ENCODE measurements around the gene UGT1A7. TPM values are rescaled to one million over a fixed set of nuclear protein-coding genes. Genes with fewer than 3 reads are reported as not detected.
"Not testable (repeated sequence)": the region's sequence is repeated elsewhere in the genome, so short reads cannot be mapped to it uniquely, and the experiment has no call there.

UGT1A7 gene
- total RNA-seq: not detected

DNA sequence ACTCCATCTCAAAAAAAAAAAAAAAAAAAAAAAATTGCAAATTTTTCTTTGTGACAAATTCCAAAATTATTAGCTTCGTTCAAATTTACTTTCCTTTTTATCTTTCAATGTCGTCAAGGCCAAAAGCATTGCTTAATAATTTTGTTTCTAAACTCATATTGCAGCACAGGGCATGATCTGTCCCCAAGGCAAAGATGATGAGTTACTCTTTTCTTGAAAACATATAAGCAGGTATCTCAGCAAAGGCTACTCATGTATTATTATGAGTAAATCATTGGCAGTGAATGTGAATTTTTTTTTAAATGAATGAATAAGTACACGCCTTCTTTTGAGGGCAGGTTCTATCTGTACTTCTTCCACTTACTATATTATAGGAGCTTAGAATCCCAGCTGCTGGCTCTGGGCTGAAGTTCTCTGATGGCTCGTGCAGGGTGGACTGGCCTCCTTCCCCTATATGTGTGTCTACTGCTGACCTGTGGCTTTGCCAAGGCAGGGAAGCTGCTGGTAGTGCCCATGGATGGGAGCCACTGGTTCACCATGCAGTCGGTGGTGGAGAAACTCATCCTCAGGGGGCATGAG is at the start of gene UGT1A7:
Gene UGT1A7, plus strand, starts transcription at position 381 of the 579 bp plus-strand sequence. Its CDS starts 37 bp downstream, at position 418.
- no peak for DNase-seq

DNA sequence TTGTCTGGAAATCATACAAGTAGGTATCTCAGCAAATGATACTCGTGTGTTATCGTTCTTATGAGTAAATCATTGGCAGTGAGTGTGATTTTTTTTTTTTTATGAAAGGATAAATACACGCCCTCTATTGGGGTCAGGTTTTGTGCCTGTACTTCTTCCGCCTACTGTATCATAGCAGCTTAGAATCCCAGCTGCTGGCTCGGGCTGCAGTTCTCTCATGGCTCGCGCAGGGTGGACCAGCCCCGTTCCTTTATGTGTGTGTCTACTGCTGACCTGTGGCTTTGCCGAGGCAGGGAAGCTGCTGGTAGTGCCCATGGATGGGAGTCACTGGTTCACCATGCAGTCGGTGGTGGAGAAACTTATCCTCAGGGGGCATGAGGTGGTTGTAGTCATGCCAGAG is 45.4 kb upstream of the UGT1A7 start, which contains the start of gene UGT1A10:
Gene UGT1A10, plus strand, starts transcription at position 143 of the 400 bp plus-strand sequence. Its CDS starts 75 bp downstream, at position 218.
- DNase-seq: not testable (repeated sequence)

DNA sequence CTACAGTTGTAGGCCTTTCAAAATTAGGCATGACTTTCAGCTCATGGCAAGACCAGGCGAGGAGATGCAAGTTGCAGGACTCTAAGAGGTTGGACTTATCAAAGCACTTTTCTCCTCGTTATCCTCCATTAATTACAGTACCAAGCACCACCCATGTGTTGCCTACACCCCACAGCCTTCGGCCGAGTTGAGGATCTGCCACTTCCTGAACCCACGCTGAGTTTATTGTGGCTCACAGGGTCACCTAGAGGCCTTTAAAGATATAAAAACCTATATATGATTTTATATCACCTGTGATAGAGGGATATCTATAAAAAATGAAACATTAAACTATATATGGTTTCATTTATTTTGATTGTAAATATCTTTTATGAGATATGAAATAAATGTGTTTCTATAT is 42.9 kb upstream of the UGT1A7 start:
- no peak for DNase-seq

DNA sequence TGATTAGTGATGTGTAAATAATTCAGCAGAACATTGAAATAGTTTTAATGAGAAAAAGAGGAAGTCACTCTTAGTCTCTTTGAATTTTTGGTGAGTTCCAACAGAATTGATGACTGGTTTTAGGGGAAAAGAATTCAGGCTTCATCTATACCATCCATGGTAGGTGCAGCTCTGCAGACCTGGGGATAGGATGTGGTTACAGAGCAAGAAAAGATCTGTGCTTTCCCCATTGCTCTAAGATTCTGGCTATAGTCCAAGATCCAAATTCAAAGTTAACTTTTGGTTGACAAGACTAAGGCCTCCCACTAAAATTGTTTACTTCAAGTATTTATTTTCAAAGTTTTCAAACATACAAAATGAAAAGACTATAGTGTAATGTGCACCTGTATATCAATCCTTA is 41.8 kb upstream of the UGT1A7 start:
- no peak for DNase-seq

DNA sequence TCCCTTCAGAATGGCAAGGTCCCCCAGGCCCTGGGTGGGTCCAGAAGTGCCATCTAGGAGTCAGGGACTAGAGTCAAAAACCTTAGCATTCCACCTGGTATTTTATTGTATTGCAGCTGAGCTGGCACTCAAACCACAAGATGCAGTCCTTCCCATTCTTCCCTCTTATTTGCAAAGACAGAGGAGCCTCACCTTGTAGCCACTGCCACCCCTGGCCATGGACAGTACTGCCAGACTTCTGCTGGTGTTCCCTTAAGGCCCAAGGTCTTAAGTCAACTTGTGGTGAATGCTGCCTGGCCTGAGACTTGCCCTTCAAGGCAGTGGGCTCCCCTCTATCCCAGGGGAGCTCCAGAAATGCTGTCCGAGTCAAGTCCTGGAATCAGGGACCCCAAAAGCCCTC is 38.6 kb upstream of the UGT1A7 start:
- no peak for DNase-seq

DNA sequence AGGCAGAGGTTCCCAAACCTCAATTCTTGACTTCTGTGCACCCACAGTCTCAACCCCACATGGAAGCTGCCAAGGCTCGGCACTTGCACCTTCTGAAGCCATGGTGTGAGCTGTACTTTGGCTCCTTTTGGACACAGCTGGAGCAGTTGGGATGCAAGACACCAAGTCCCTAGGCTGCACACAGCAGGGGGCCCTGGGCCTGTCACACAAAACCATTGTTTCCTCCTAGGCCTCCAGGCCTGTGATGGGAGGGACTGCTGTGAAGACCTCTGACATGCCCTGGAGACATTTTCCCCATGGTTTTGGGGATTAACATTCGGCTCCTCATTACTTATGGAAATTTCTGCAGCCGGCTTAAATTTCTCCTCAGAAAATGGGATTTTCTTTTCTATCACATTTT is 35.7 kb upstream of the UGT1A7 start:
- DNase-seq: not testable (repeated sequence)

DNA sequence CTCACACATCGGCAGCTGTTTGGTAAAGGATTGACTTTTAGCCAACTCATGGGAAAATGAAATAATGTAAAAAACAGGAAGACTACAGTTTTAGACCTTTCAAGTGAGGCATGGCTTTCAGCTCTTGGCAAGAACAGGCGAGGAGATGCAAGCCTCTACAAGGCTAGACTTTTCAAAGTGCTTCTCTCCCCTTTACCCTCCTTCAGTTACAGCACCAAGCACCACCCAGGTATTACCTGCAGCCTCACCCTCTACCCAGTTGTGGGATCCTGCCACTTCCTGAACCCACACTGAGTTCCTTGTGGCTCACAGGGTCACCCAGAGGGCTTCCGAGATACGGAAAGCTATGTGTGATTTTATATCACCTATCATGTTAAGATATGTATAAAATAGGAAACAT is 30.7 kb upstream of the UGT1A7 start:
- DNase-seq: no peak

DNA sequence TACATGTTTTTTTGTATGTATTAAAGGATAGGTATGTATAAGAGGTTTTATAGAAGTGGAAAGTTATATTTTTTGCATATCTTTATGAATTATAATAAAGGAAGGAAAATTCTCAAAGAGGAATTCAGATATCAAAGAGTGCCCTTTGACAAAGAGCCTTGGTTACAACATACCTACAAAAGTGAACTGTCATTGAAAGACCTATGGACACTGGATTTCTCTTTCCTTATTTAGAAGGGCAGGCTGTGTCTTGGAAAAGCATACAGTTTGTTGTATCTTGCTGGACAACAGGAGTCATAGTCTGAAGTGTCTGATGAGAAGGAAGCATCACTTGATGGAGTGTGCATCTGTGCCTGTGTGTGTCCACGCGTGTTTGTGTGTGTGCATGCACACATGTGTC is 30.3 kb upstream of the UGT1A7 start:
- no peak for DNase-seq

DNA sequence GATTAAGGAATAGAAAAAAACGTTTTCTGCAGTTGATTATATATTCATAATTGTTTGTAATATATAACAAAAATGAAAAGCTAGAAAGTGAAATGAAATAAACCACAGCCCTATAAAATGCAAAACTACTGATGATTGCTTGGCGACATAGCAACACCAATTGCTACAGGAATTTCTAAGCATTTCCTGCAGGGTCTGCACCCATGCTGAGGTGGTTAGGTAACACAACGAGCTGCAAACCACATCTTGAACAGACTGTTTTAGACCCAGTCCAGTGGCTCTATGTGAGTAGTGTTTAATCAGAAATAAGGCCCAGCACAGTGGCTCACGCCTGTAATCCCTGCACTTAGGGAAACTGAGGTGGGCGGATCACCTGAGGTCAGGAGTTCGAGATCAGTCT is 27.2 kb upstream of the UGT1A7 start:
- DNase-seq: no peak

DNA sequence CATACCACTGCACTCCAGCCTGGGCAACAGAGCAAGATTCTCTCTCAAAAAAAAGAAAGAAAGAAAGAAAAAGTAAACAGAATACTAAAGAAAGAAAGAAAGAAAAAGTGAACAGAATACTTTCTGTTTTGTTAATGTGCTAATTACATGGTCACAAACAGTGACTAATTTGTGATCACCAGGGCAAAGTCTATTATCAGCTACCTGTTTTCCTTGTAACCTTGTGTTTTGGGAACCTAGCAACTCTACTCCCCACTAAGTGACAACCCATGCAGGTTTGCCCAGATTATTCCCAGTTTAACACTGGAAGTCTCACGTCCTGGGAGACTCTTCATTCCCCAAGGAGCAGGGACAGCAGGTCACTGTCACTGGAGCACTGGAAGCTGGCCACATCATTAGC is 26.7 kb upstream of the UGT1A7 start:
- DNase-seq: no peak

DNA sequence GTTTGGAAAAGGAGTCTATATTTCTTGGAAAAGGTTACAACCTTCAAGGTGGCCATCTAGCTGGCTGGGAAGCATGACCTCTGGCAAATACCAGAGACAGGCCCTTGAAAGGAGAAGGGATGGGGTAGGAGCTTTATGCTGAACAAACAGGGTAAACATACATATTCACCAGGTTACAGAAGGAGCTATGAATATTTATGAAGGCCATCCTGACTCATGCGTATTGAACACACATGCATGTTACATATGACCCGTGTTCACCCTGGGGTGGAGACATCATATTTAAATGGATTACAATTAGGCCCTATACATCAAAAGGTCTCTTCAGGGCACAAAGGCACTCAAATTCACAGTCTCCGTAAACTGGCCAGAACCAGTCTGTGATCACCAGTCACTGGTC is 25.8 kb upstream of the UGT1A7 start:
- not testable (repeated sequence) for DNase-seq

DNA sequence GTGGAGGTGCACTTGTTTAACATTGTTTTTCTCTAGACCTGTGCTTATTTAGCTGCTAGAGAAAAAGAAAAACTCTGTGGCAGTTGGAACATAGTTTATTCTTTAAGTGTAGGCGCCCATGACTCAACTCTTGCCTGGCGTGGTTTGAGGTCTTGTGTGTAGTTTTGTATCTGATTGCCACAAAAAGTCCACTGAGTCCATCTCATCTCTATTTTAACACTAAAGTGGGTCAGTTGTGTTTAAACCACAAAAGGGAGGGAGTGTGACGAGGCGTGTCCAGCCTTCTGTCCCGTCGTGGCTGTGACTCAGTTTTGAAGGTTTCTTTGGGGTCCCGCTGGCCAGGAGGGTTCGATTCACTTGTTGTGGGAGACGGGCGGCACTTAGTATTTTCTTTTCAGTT is 25.3 kb upstream of the UGT1A7 start:
- no peak for DNase-seq

DNA sequence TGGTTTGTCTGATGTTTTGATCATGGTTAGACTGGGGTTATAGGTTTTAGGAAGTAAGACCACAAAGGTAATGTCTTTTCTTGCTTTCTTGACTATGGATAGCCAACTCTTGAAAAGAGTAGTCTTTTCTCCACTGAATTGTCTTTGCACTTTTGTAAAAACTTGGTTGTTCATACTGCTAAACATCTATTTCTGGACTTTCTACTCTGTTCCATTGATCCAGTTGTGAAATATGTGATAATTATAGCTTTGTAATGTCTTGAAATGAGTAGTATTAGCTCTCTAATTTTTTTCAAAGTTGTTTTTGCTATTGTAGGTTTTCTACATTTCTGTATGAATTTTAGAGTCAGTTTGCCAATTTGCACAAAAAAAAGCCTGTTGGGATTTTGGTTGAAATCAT is 23.1 kb upstream of the UGT1A7 start:
- DNase-seq: no peak

DNA sequence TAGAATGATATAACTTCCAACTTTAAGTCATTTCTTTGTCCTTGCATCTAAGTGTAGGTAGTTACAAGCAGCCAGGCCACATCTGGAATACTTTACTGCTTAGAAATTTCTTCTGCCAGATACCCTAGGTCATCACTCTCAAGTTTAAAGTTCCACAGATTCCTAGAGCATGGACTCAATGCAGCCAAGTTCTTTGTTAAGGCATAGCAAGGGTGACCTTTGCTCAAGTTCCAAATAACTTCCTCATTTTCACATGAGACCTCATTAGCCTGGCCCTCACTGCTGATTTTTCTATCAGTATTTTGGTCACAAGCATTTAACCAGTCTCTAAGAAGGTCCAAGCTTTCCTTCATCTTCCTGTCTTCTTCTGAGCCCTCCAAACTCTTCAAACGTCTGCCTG is 17.8 kb upstream of the UGT1A7 start:
- DNase-seq: no peak

DNA sequence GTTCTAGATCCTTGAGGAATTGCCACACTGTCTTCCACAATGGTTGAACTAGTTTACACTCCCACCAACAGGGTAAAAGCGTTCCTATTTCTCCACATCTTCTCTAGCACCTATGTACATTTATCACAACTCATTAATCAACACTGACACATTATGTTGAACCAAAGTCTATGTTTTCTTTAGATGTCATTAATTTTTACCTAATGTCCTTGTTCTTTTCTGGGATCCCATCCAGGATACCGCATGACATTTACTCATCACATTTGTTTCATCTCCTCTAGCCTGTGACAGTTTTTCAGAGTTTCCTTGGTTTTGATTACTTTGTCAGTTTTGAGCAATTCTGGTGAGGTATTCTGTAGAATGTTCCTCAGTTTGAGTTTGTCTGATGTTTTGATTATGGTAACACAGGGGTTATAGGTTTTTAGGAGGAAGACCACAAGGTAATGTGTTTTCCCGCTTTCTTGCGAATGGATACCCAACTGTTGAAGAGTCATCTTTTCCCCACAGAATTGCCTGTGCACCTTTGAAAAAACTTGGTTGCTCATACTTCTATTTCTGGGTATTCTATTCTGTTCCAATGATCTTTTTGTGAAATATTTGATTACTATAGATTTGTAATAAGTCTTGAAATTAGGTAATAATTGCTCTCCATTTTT is 13.0 kb upstream of the UGT1A7 start:
- no peak for DNase-seq

DNA sequence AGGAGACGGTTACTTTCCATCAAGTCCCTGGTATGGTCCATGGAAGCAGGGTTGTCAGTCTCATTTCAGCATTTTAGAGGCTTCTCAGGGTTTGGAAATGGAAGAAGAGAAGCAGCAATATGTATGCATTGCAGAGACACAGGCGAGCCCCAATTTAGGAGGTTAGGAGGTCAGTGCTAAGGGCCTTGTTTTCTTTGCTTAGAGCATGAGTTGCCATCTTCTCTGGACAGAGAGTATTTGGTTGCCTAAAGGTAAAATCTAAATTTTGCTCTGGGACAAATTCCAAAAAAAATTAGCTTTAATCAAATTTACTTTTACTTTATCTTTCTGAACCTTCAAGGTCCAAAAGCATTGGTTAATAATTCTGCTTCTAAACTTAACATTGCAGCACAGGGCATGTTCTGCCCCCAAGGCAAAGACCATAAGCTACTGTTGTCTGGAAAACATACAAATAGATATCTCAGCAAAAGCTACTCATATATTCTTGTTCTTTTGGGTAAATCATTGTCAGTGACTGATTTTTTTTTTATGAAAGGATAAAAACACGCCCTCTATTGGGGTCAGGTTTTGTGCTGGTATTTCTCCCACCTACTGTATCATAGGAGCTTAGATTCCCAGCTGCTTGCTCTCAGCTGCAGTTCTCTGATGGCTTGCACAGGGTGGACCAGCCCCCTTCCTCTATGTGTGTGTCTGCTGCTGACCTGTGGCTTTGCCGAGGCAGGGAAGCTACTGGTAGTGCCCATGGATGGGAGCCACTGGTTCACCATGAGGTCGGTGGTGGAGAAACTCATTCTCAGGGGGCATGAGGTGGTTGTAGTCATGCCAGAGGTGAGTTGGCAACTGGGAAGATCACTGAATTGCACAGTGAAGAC is 10.2 kb upstream of the UGT1A7 start, which contains the start of gene UGT1A9:
Gene UGT1A9, plus strand, starts transcription at position 609 of the 872 bp plus-strand sequence. Its CDS starts 37 bp downstream, at position 646.
- DNase-seq: no peak

DNA sequence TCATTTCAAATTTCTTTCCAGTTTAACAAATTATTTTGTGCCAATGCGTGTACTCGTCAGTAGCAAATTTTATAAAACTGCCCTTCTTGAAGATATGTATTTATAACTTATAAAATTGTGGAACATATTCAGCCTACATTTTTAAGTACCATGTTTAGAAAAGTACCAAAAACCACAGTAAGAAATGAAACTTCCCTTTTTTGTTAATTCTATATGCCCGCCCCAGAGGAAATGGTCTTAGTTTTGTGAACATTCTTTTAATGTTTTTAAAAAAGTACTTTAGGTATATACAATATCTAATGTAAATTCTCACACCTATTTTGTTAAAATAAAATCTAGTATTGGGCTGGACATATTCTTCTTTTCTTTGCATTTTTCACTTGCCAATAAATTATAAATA is 8.8 kb upstream of the UGT1A7 start:
- no peak for DNase-seq

DNA sequence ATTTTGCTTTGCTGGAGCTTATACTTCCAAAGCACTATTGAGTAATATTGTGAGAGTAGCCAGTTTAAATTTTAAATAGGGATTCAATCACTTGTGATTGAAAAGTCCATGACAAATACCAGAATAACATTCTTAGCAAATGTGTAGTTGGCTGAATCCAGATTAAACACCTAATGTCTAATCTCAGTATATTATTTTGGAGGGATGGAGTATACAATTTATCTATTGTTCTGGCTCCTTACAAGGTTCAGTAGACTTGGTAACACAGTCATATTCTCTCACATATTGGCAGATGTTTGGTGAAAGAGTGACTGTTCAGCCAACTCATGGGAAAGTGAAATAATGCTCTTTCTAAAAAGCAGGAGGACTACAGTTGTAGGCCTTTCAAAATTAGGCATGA is 7.8 kb upstream of the UGT1A7 start:
- no peak for DNase-seq

DNA sequence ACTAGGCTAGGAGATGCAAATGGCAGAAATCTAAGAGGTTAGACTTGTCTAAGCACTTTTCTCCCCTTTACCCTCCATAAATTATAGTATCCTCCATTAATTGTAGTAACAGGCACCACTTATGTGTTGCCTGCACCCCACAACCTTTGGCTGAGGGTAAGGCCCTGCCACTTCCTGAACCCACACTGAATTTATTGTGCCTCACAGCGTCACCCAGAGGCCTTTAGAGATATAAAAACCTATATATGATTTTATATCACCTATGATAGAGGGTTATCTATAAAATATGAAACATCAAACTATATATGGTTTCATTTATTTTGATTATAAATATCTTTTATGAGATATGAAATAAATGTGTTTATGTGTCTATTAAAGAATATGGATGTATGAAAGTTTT is 7.4 kb upstream of the UGT1A7 start:
- no peak for DNase-seq

DNA sequence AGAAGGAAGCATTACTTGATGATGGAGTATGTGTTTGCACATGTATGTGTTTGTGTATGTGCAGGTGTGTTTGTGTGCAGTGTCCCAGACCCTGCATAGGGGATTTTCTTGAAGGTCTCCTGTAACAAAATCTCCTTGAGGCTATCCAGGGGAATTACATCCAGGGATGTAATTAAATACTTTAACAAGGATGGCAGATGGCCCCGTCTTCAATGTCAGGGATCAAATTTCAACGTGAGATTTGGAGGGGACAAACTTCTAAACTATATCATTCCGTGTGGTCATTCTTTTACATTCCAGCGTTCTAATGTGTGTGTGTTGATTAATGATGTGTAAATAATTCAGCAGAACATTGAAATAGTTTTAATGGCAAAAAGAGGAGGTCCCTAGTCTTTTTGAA is 6.7 kb upstream of the UGT1A7 start:
- no peak for DNase-seq

DNA sequence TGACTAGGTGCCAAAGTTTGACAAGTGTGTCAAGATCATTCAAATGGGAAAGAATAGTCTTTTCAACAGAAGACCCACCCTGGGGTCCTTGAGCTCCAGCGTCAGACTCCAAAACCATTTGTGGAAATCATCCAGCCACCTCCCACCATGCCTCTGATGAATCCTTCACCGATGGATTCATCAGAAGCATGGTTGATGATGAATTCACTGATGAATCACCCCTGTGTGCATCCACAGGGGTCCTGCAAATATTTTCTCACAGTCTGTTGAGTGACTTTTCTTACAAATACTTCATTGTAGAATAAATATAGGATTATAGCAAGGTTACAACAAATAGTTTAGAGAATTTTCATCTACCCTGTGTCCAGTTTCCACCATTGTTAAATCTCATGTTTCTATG is 5.7 kb upstream of the UGT1A7 start:
- DNase-seq: no peak

DNA sequence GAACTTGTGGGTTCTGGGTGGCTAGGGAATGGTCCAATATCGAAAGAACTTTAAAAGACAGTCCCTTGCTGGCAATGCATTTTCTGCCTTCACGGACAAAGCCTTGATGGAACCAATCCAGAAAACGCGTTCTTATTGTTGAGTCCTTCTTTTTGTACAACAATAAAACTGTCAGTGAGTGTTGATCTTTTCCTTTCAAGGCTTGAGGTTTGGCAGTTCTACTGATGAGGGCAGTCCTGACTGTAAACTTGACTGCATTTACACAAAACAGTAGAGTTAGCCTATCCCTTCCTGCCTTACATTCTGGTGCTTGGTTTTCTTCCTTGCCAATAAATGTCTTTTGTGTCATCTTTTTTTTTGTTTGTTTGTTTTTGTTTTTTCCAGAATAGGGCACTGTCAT is 2.5 kb upstream of the UGT1A7 start:
- no peak for DNase-seq

DNA sequence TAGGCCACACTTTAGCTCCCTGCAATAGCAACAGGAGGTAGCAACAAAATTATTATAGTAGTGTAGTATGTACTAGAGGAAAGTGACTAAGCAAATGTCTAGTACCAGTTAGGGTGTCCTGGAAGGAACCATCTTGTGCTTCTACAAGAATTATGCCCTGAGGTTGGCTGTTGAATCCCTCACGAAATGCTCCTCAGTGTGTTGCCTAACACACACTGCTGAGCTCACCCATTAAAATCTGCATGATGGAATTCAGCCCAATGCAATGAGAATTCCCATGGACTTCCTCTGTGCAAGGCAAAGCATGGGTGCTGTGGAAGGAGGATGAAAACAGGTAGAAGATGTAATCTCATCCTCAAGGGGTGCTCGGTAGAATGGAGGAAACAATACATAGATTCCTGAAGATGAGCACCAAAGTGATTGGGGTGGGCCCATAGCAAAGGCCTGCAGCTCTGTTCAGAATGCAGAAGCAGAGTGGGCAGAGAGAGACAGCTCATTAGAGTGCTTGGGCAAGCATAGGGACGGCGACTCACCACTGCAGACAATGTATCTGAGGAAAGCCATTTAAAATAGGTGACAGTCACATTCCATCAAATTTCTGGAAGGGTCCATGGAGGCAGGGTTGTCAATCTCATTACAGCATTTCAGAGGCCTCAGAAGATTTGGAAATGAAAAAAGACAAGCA is 1.2 kb upstream of the UGT1A7 start:
- no peak for DNase-seq

All from occipital lobe (tissue), 2 donors.